WERI-Rb-1 (cell line): Measurements from ENCODE around the gene RIC8A.
A peak's percentile ranks its signal among the peaks of the same experiment; 100 is the strongest.

Source experiments
- DNase-seq: peaks from one replicate; pipeline ENCODE4 v3.0.0-alpha.2; 2020
- H3K27ac ChIP-seq: fragments of 250-450 bp; sonication (Bioruptor Pico); 2 replicates; pipeline ENCODE4 v1.5.1; 2020; ENCODE audit warnings: mild to moderate bottlenecking, moderate library complexity
- H3K27me3 ChIP-seq: fragments of 250-450 bp; sonication (Bioruptor Pico); 2 replicates; pipeline ENCODE4 v1.5.1; 2021; ENCODE audit warnings: mild to moderate bottlenecking, low read depth, moderate library complexity; ENCODE audit not compliant: insufficient read depth, severe bottlenecking
- H3K36me3 ChIP-seq: fragments of 250-450 bp; sonication (Bioruptor Pico); 2 replicates; pipeline ENCODE4 v1.5.1; 2020; ENCODE audit warnings: mild to moderate bottlenecking, moderate library complexity
- H3K4me3 ChIP-seq: 2 replicates; pipeline ENCODE4 v1.5.1; 2011; ENCODE audit warnings: low read depth, mild to moderate bottlenecking, control low read depth, low read length
- H3K9me3 ChIP-seq: fragments of 250-450 bp; sonication (Bioruptor Pico); 2 replicates; pipeline ENCODE4 v1.5.1; 2021; ENCODE audit warnings: mild to moderate bottlenecking, moderate library complexity; ENCODE audit not compliant: severe bottlenecking
- CTCF ChIP-seq: IDR thresholded peaks from 2 replicates; pipeline ENCODE4 v1.5.1; 2011; ENCODE audit warnings: low read depth, mild to moderate bottlenecking, control low read depth, inconsistent platforms, low read length

The RIC8A gene

GRCh38 chr11:204587-205109 is 2.9 kb upstream of the RIC8A start:
- H3K9me3 ChIP-seq = no peaks in the 10 kb centered on the region
- no peak for TF ChIP-seq CTCF
- no peak overlapping the region for H3K4me3 ChIP-seq
- no peaks in the 10 kb centered on the region for H3K27me3 ChIP-seq
- H3K36me3 ChIP-seq = peaks cover 22% of the 10 kb centered on the region
- H3K27ac ChIP-seq = no peak overlapping the region
- no peak for DNase-seq

DNA sequence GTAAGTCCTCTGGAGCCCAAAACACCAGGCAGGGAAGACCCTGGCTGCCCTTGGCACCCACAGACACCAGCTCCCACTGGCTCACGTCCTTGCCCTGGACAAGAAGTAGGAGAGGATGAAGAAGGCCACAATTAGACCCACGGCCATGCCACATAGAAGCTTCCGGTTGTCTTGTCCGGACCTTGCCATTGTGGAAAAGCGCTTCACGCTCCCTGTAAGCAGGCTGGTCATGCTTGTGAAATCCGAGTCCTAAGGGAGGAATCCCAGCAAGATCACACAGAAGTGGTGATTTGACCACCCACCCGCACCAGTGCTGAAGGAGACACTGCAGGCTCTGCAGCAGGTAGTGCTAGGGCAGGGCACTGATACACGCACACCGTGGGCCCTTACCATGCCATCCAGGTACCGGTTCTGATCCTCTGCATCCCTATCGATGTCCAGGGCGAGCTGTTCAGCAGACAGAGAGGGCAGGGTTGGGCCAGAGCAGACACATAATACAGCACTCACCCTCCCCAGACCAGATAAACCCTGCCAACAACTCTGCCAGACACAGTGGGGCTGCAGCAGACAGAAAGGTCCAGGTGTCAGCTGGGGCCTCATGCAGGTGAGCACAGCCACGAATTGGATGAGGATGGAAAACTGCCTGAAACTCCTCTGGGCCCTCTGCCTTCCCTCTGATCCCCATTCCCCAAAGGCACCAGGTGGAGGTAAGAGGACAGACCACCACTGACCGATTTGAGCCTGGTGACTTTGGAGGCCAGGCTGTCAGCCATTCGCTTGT is 2.1 kb upstream of the RIC8A start:
- H3K36me3 ChIP-seq = peaks cover 29% of the 10 kb centered on the region
- H3K27me3 ChIP-seq = no peaks in the 10 kb centered on the region

DNA sequence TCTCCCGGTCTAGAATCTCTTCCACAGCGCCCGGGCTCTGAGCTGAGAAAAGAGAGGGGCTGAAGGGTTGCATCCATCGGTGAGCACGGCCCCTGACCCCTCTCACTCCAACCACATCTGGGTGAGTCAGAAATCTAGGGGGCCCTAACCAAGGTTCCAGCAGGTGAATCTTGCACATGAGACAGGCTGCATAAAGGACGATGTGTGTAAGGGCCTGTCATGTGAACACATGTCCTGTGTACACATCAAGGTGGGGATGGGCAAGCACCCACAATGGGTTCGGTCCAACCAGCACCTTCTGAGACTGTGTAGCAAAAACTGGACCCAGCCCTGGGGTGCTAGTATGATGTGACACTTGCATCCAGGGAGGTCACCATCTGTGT is 1.5 kb upstream of the RIC8A start:
- H3K9me3 ChIP-seq = no peaks in the 10 kb centered on the region
- no peak for DNase-seq
- no peaks in the 10 kb centered on the region for H3K27me3 ChIP-seq
- no peak overlapping the region for H3K4me3 ChIP-seq
- peaks cover 32% of the 10 kb centered on the region for H3K36me3 ChIP-seq
- no peak for TF ChIP-seq CTCF
- no peak overlapping the region for H3K27ac ChIP-seq

More for the DNA sequence above, 2.1 kb upstream of the RIC8A start:
- DNase-seq = no peak
- H3K4me3 ChIP-seq = no peak overlapping the region
- H3K27ac ChIP-seq = no peak overlapping the region
- no peaks in the 10 kb centered on the region for H3K9me3 ChIP-seq
- no peak for TF ChIP-seq CTCF

- Histone ChIP-seq H3K36me3 (peaks cover 38% of the 10 kb centered on the region), H3K4me3 (peak overlapping the region; percentile 78)
- DNase-seq = no peak
These were observed 841 bp upstream of the RIC8A start for GRCh38 chr11:206526-207207.

DNA sequence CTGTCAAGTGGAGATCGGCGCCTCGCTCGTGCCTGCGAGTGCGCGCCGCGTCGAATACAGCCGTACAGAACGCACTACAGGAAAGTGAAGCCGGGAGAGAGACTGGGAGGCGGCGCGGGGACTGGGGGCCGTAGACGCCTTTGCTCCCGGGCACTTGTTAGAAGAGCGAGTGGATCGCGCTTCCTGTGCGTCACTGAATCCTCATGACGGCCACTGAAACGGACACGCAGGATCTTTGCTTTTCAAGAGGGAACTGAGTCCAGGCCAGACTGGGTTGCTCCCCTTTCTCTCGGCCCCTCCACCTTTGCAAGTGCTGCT is 314 bp downstream of the RIC8A start:
- no peaks in the 10 kb centered on the region for H3K27me3 ChIP-seq
- DNase-seq = no peak
- peak overlapping the region; percentile 78 for H3K4me3 ChIP-seq
- H3K27ac ChIP-seq = peak overlapping the region; percentile 92
- no peak for TF ChIP-seq CTCF
- no peaks in the 10 kb centered on the region for H3K9me3 ChIP-seq
- peaks cover 50% of the 10 kb centered on the region for H3K36me3 ChIP-seq

More at GRCh38 chr11:206526-207207, 841 bp upstream of the RIC8A start:
- Histone ChIP-seq H3K9me3 (no peaks in the 10 kb centered on the region), H3K27ac (peak overlapping the region; percentile 83), H3K27me3 (no peaks in the 10 kb centered on the region)
- TF ChIP-seq CTCF = no peak
